Ramos (cell line): ENCODE measurements around the gene AXIN2.

Source experiments
- in situ Hi-C: fragments of 300-500 bp; cut with MboI; formaldehyde crosslinking; loops from one replicate; pipeline ENCODE4 v1.14.3; 2022; ENCODE audit warnings: low sequenced_read_pairs; ENCODE audit not compliant: unreplicated experiment

Gene AXIN2

DNA sequence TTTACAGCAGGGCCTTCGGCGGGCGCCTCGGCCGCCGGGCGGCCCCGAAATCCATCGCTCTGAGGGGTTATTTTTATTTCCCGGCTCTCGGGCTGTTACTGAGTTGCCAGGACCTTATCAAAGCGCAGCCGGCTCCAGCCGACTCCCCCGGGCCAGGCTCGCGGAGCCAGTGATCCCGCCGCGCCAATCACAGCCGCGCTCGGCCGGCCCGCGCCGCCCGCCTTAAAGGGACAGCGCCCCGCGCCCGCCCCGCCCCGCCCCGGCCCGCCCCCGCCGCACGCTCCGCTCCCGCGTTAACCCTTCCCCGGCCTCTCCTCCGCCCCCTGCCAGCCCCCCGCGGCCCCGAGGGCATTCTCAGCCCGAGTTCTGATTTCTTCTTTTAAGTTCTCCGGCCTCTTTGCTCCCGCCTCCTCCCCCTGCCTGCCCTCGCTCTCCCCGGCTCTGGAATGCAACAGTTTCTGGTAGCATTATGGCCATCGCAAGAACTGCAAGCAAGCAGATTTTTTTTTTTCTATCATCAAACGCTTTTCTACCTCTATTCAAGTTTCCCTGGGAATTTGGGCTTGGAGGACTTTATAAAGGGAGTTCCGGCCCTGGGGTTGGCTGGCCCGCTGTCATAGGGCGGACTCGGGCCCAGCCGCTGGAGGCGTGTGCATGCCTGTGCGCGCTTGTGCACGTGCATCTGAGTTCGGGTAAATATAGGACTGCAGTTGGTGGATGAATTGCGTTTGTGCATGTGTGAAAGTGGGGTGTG is at the start of gene AXIN2:
Gene AXIN2 (minus strand): TSS at position 197 of the 754 bp plus-strand sequence. CDS start 3,028 bp downstream, outside the sequence.
- in situ Hi-C loops: no loop called here

GRCh38 chr17:65609749-65610148 is 48.3 kb upstream of the AXIN2 start:
- in situ Hi-C loops: no loop called here

DNA sequence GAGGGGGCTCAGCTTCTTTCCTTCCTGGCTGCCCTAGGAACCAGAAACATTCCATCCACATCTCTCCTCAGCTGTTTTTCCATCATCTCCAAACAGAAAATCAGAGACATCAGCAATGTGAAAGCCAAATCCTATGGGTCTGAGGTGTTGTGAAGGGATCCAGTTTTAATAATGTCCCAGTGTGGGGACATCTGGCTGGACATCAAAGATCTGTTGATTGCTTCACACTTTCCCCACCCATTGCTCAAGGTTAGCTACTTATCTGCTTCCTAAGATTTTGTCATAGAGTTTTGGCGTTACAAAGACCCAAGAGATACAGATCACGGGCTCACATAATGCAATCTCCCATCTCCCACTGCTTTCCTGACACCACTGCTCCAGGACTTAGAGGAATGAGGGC is 47.8 kb upstream of the AXIN2 start:
- in situ Hi-C loops: no loop called here

GRCh38 chr17:65604070-65604469 is 42.6 kb upstream of the AXIN2 start:
- in situ Hi-C loops: no loop called here

DNA sequence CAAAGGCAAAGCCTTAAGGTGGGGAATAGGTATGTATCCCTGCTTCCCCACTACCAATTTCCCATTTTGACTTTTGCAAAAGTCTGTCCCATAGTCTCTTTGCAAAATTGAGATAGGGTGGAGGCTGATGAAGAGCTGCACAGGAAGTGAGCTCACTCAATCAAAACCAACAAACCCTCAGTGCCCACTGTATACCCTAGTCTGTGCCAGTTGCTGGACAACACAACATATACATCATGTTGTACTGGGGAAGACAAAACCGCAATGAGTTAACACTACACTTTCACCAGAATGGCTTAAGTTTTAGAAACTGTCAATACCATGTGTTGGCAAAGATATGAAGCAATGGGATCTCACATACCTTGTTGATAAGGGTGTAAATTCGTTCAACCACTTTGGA is 40.4 kb upstream of the AXIN2 start:
- in situ Hi-C loops: no loop called here

GRCh38 chr17:65601145-65601544 is 39.7 kb upstream of the AXIN2 start:
- in situ Hi-C loops: no loop called here

- in situ Hi-C loops: no loop called here
Observed at GRCh38 chr17:65600518-65600917, 39.1 kb upstream of the AXIN2 start.

DNA sequence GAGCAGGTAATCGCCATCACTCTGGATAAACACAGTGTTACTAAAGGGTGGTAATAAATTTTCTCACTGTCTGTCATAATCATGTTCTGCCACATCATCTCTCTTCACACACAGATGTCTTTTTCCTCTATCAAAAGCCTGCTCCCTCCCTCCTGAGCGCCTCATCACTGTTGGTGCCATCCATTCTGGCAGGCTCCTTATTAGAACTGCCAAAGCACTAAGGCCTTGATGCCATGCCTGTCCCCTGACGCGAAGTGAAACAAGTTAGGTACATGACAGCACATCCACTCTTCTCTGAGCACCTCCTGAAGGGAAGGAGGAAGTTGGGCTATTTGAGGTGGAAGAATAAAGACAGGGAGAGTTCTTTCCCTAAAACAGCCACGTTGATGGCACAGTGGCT is 38.2 kb upstream of the AXIN2 start:
- in situ Hi-C loops: no loop called here

DNA sequence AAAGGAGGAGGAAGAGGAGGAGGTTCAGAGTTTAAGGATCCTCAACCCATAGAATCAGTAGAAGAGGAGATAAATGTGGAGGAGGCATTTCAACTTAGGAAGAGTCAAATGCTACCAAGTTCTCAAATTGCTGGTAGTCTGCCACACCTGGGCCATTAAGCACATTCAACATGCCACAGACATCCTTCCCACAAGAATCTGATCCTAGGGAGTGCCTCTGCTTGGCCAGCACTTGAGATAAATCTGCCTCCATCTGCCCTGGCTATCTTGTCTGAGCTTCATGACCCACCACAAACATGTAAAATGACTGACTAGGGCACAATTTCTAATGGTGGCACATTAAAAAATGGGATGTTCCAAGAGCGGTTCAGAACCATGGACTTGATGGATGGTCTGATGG is 37.3 kb upstream of the AXIN2 start:
- in situ Hi-C loops: no loop called here

- in situ Hi-C loops: no loop called here
Observed at GRCh38 chr17:65595071-65595656, 33.7 kb upstream of the AXIN2 start.

DNA sequence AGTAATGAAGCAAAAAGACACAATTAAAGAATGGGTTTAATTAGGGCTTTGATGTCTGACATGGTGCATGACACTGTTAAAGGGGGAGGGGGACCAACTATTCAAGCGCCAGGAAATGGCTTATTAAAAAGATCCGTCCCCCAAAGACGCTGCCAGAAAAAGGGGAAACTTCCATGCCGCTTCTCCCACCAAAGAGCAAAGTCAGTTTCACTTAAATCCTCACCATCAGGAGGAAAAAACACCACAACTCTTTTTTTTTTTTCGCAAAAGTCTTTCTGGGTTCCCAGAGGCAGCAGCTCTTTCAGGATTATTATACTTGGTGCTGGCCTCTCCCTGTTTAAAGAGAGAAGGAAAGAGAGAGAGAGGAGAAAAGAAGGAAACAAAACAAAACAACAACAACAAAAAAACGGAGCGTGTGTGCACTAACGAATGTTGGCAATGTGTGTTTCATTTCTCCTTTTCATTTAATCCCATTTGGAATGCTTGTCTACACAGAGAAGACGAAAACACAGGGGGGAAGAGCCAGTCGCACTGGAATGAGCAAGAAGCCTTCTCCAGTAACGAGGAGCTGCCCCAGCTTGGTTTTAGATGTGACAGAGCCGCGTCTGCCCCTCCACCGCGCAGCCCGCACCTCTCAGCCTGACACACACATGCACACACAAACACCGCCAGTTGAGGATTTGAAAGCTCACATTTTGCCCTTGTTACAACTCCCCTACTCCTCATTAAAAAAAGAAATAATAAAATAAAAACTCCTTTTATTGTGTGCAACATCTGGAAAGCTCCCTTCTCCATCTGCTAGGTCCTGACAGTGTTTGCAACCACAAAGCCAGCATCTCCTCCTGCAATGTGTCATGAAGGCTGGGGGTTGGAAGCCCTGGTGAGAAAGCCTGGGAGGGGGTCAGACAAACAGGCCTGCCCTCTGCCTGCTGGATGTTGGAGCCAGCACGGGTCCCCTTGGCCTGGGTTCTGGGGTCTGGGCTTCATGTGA is 32.7 kb upstream of the AXIN2 start:
- in situ Hi-C loops: no loop called here

DNA sequence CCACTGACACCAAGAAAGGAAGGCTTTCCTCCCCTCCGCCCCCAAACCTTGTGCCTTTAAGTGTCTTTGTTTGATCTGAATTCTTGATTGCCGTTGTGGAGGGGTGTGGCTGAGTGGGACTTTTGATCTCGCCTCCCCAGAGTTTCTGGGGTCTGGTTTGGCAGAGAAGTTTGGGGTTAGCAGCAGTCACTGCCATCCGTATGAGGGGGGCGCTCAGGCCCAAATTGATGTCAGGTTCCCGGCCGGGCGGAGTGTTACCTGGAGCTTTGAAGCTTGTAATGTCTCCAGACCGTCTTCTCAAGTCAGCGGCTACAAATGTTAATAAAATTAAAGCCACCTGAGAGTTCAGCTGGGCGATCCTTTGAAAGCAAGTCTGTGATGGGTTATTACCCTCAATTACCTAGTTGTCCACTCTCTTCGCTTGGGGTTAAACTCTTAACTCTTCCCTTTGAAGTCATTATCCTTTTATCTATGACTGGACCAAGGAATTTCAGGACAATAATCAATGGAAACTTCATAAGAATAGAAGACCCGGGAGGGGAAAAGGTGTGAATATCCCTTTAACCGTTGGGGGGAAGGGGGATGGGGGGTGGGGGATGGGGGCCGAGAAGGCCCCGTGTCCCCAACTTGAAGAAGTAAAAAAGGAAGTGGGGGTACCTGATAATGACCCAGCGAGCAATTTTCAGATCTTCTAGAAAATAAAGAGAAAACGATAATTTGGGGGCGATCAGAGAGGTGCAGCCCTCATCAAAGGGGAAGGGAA is 31.8 kb upstream of the AXIN2 start:
- in situ Hi-C loops: no loop called here

- in situ Hi-C loops: no loop called here
Observed at GRCh38 chr17:65592125-65592965, 30.9 kb upstream of the AXIN2 start.

- in situ Hi-C loops: no loop called here
Observed at GRCh38 chr17:65589321-65589720, 27.9 kb upstream of the AXIN2 start.

DNA sequence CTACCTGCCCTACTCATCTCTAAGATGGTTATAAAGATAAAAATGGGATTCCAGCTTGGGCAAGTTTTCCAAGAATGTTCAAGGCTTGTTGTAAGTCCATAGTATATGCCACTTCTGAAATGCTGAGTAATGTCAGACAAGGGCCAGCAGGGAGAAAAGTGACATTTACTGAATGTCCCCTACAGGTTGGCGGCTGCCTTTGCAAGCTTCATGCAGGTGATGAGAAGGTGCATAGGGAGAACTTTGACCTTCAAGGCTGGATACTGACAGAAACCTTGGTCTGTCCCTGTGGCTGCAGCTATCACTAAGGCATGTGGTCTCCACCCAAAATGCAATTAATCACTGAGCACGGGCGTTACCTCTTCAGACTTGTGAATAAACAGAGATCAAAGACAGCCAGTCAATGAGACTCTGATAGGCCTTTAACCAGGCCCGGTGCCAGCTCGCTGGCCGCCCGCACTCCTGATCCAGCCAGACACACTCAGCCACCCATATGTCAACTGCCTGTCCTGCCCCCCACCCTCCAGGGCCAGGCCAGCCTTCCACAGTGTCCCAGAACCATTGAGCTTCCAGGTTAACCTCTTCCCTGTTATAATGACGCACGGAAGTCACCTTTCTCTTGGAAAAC is 26.8 kb upstream of the AXIN2 start:
- in situ Hi-C loops: no loop called here

GRCh38 chr17:65587534-65588180 is 26.2 kb upstream of the AXIN2 start:
- in situ Hi-C loops: no loop called here

GRCh38 chr17:65586899-65587298 is 25.5 kb upstream of the AXIN2 start:
- in situ Hi-C loops: no loop called here
